NCI-H2081 treated with DMSO at 0.1 percent for 48 hours (cell line): ENCODE measurements around the gene SIAH2.

Experiments
- DNase-seq: peaks from one replicate; lab custom pipeline; 2025; lab: John Stamatoyannopoulos, UW

Gene SIAH2

GRCh38 chr3:150733936-150734794 is 28.8 kb downstream of the SIAH2 start:
- DNase-seq = no peak

GRCh38 chr3:150733373-150733935 is 29.5 kb downstream of the SIAH2 start:
- no peak for DNase-seq

- DNase-seq = no peak
Observed at GRCh38 chr3:150729682-150730360, 33.1 kb downstream of the SIAH2 start.

- DNase-seq = no peak
Observed at GRCh38 chr3:150727653-150728502, 35.1 kb downstream of the SIAH2 start.

- no peak for DNase-seq
Observed at GRCh38 chr3:150725548-150725947, 37.4 kb downstream of the SIAH2 start.

GRCh38 chr3:150723946-150724345 is 39.0 kb downstream of the SIAH2 start:
- DNase-seq = no peak

- DNase-seq = no peak
Observed at GRCh38 chr3:150722267-150722666, 40.7 kb downstream of the SIAH2 start.

GRCh38 chr3:150721285-150722130 is 41.5 kb downstream of the SIAH2 start:
- peak; percentile 45 for DNase-seq

GRCh38 chr3:150720444-150720843 is 42.5 kb downstream of the SIAH2 start:
- no peak for DNase-seq

GRCh38 chr3:150710097-150710496 is 52.9 kb downstream of the SIAH2 start:
- no peak for DNase-seq

GRCh38 chr3:150703756-150704344 is 59.1 kb downstream of the SIAH2 start, which contains the start of gene ERICH6:
Gene ERICH6, minus strand, starts transcription at chr3:150703920. Its CDS starts 22 bp downstream, at chr3:150703898.
- DNase-seq = peak; percentile 71

GRCh38 chr3:150703299-150703755 is 59.6 kb downstream of the SIAH2 start:
- DNase-seq = no peak

GRCh38 chr3:150699068-150699639 is 63.8 kb downstream of the SIAH2 start:
- DNase-seq = no peak

- DNase-seq = no peak
Observed at GRCh38 chr3:150697646-150698045, 65.3 kb downstream of the SIAH2 start.

GRCh38 chr3:150691414-150692040 is 71.4 kb downstream of the SIAH2 start:
- no peak for DNase-seq
